NT2/D1 (cell line): ENCODE results near the gene TAGLN3.

Experiments used
- YY1 ChIP-seq: IDR thresholded peaks from 2 replicates; pipeline ENCODE4 v1.6.1; 2011; ENCODE audit not compliant: insufficient read length, insufficient read depth
- ZNF274 ChIP-seq: IDR thresholded peaks from 2 replicates; pipeline ENCODE4 v1.6.1; 2011; ENCODE audit warnings: mild to moderate bottlenecking, low read depth, low read length

- TF ChIP-seq ZNF274 (no peak), YY1 (no peak)
These were observed 14.0 kb upstream of the TAGLN3 start for GRCh38 chr3:111984636-111985298.
